NCI-H748 (cell line): ENCODE data around the gene UGGT2.
"Not testable (repeated sequence)": the region's sequence is repeated elsewhere in the genome, so short reads cannot be mapped to it uniquely, and the experiment has no call there.

ENCODE experiments used
- DNase-seq: peaks from one replicate; lab custom pipeline; 2025; ENCODE audit not compliant: unreplicated experiment; lab: John Stamatoyannopoulos, UW

Gene UGGT2

GRCh38 chr13:96051946-96052345, 1.3 kb downstream of the UGGT2 start:
- not testable (repeated sequence) for DNase-seq

- DNase-seq: not testable (repeated sequence)
Observed at GRCh38 chr13:96051491-96051890, 1.7 kb downstream of the UGGT2 start.

GRCh38 chr13:96050955-96051354, 2.2 kb downstream of the UGGT2 start:
- DNase-seq: not testable (repeated sequence)

GRCh38 chr13:96046449-96047126, 6.6 kb downstream of the UGGT2 start:
- not testable (repeated sequence) for DNase-seq

GRCh38 chr13:96044238-96044637, 9.0 kb downstream of the UGGT2 start:
- no peak for DNase-seq

- no peak for DNase-seq
Observed at GRCh38 chr13:96041326-96042110, 11.7 kb downstream of the UGGT2 start.

- DNase-seq: no peak
Observed at GRCh38 chr13:96036515-96036914, 16.7 kb downstream of the UGGT2 start.

- DNase-seq: no peak
Observed at GRCh38 chr13:96034662-96035061, 18.5 kb downstream of the UGGT2 start.

GRCh38 chr13:96033220-96034015, 19.8 kb downstream of the UGGT2 start:
- no peak for DNase-seq

GRCh38 chr13:96032717-96033116, 20.5 kb downstream of the UGGT2 start:
- DNase-seq: no peak

GRCh38 chr13:96029002-96029401, 24.2 kb downstream of the UGGT2 start:
- no peak for DNase-seq

GRCh38 chr13:96027496-96027895, 25.7 kb downstream of the UGGT2 start:
- DNase-seq: no peak

GRCh38 chr13:96025283-96025682, 27.9 kb downstream of the UGGT2 start:
- no peak for DNase-seq

GRCh38 chr13:96020931-96021330, 32.3 kb downstream of the UGGT2 start:
- no peak for DNase-seq

GRCh38 chr13:96020155-96020575, 33.0 kb downstream of the UGGT2 start:
- peak; percentile 71 for DNase-seq

- no peak for DNase-seq
Observed at GRCh38 chr13:96018135-96018534, 35.1 kb downstream of the UGGT2 start.

- no peak for DNase-seq
Observed at GRCh38 chr13:96011291-96011872, 41.8 kb downstream of the UGGT2 start.

- no peak for DNase-seq
Observed at GRCh38 chr13:96003304-96003703, 49.9 kb downstream of the UGGT2 start.

GRCh38 chr13:96002322-96003131, 50.7 kb downstream of the UGGT2 start:
- DNase-seq: no peak

GRCh38 chr13:96000069-96000468, 53.1 kb downstream of the UGGT2 start:
- no peak for DNase-seq
